SKM-1 treated with dmso at 0.1 percent for 144 hours (cell line): Measurements from ENCODE around the gene PGAP3.

Experiments
- DNase-seq: peaks from one replicate; lab custom pipeline; 2025; ENCODE audit not compliant: unreplicated experiment; lab: John Stamatoyannopoulos, UW

Gene PGAP3

GRCh38 chr17:39639566-39640458, 48.0 kb downstream of the PGAP3 start:
- DNase-seq: no peak

- no peak for DNase-seq
Measured at GRCh38 chr17:39639043-39639442, 48.8 kb downstream of the PGAP3 start.

GRCh38 chr17:39638317-39638716, 49.5 kb downstream of the PGAP3 start:
- DNase-seq: no peak

- DNase-seq: peak; percentile 79
Measured at GRCh38 chr17:39636927-39637736, 50.7 kb downstream of the PGAP3 start, which contains the start of gene STARD3. Gene STARD3, plus strand, starts transcription at chr17:39637144. Its CDS starts 16,388 bp downstream, at chr17:39653532.

- DNase-seq: no peak
Measured at GRCh38 chr17:39636587-39636926, 51.3 kb downstream of the PGAP3 start.

- no peak for DNase-seq
Measured at GRCh38 chr17:39635614-39636176, 52.2 kb downstream of the PGAP3 start.

GRCh38 chr17:39634384-39634871, 53.4 kb downstream of the PGAP3 start:
- peak; percentile 64 for DNase-seq

- DNase-seq: no peak
Measured at GRCh38 chr17:39633570-39634183, 54.2 kb downstream of the PGAP3 start.

GRCh38 chr17:39632153-39632941, 55.5 kb downstream of the PGAP3 start:
- DNase-seq: no peak

- no peak for DNase-seq
Measured at GRCh38 chr17:39631403-39631802, 56.5 kb downstream of the PGAP3 start.

GRCh38 chr17:39629898-39630297, 58.0 kb downstream of the PGAP3 start:
- DNase-seq: peak; percentile 77

GRCh38 chr17:39629494-39629880, 58.4 kb downstream of the PGAP3 start:
- DNase-seq: no peak

GRCh38 chr17:39628655-39629493, 59.0 kb downstream of the PGAP3 start:
- DNase-seq: no peak

GRCh38 chr17:39627712-39628516, 59.9 kb downstream of the PGAP3 start:
- DNase-seq: no peak

GRCh38 chr17:39627047-39627711, 60.7 kb downstream of the PGAP3 start:
- no peak for DNase-seq

- no peak for DNase-seq
Measured at GRCh38 chr17:39626171-39627046, 61.4 kb downstream of the PGAP3 start, which contains the start of gene PPP1R1B. Gene PPP1R1B, plus strand, starts transcription at chr17:39626952. Its CDS starts 441 bp downstream, at chr17:39627393.

- no peak for DNase-seq
Measured at GRCh38 chr17:39625198-39625785, 62.6 kb downstream of the PGAP3 start.
